Peyer's patch (tissue), 4 donors: ENCODE data around the gene TNNT2. TPM values are rescaled to one million over a fixed set of nuclear protein-coding genes. Genes with fewer than 3 reads are reported as not detected.
A peak's percentile ranks its signal among the peaks of the same experiment; 100 is the strongest.

Source experiments
- DNase-seq, 3 donors: peaks; one replicate each; pipeline ENCODE4 v3.0.0-alpha.2; 2017 to 2019
- H3K27ac ChIP-seq, 4 donors: fragments of 200-600 bp; sonication (generic); one replicate each; pipeline ENCODE4 v1.5.1; 2016 to 2019
- H3K27me3 ChIP-seq, 2 donors: fragments of 200-600 bp; sonication (generic); one replicate each; pipeline ENCODE4 v1.5.1; 2019
- H3K36me3 ChIP-seq, 3 donors: fragments of 200-600 bp; sonication (generic); one replicate each; pipeline ENCODE4 v1.5.1; 2016 to 2019
- H3K4me1 ChIP-seq, 4 donors: fragments of 200-600 bp; sonication (generic); one replicate each; pipeline ENCODE4 v1.5.1; 2016 to 2019
- H3K4me3 ChIP-seq, 4 donors: fragments of 200-600 bp; sonication (generic); 1 replicate in 3 of 4; 2 replicates in 1 of 4; pipeline ENCODE4 v1.5.1; 2016 to 2019; ENCODE audit warnings: mild to moderate bottlenecking in 1 of 4
- H3K9me3 ChIP-seq, 4 donors: fragments of 200-600 bp; sonication (generic); one replicate each; pipeline ENCODE4 v1.5.1; 2016 to 2019; ENCODE audit warnings: mild to moderate bottlenecking in 1 of 4
- CTCF ChIP-seq, 6 experiments: fragments of 450-650 bp in 4 of 6; fragments of 200-600 bp in 2 of 6; sonication (generic) in 1 of 6; IDR thresholded peaks; one replicate each; pipeline ENCODE4 v1.5.1; 2017 to 2019; ENCODE audit warnings: antibody characterized with exemption in 6 of 6, mild to moderate bottlenecking in 3 of 6, moderate library complexity in 1 of 6
- POLR2A ChIP-seq, 2 donors: fragments of 450-650 bp; IDR thresholded peaks; one replicate each; pipeline ENCODE4 v1.5.1; 2017; ENCODE audit warnings: antibody characterized with exemption in 2 of 2, mild to moderate bottlenecking in 2 of 2, moderate library complexity in 2 of 2
- total RNA-seq, 4 donors: library from RNA; depleted of rRNA; stranded (reverse); fragments of >200 nt; gene quantifications; one replicate each; pipeline ENCODE4 v1.1.0, GENCODE V29; 2016

Gene TNNT2
- total RNA-seq, 4 donors from 2014 or later: 0.40 to 3.7 TPM; not detected in 2

DNA sequence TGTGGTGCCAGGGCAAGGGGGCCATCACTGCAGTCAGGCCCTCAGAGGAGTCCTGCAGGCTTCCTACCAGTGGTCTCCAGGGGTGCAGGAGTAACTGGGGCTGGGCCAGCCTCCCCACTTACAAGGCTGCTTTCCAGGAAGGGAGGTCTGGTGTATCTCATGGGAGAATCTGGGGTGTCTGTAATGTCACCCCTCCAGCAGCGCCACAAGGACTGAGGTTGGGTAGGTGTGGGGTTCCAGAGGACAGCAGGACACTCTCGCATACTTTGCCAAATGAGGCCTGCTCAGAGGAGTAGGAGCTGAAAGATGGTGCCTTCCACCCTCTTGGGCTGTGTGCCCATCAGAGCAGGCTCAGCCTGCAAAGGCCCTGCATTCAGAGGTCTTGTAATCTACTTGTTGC lies 46.9 kb downstream of the TNNT2 start:
- no peak overlapping the region for H3K27ac ChIP-seq
- DNase-seq: peak in 1 of 3 donors; percentile 31
- H3K4me3 ChIP-seq: no peak overlapping the region
- TF ChIP-seq POLR2A (IDR thresholded peaks at IDR 0.05) (no peak), CTCF (IDR thresholded peaks at IDR 0.05) (no peak)
- no peaks in the 10 kb centered on the region for H3K9me3 ChIP-seq
- H3K4me1 ChIP-seq: no peaks in the 10 kb centered on the region
- no peaks in the 10 kb centered on the region for H3K27me3 ChIP-seq
- no peaks in the 10 kb centered on the region for H3K36me3 ChIP-seq

DNA sequence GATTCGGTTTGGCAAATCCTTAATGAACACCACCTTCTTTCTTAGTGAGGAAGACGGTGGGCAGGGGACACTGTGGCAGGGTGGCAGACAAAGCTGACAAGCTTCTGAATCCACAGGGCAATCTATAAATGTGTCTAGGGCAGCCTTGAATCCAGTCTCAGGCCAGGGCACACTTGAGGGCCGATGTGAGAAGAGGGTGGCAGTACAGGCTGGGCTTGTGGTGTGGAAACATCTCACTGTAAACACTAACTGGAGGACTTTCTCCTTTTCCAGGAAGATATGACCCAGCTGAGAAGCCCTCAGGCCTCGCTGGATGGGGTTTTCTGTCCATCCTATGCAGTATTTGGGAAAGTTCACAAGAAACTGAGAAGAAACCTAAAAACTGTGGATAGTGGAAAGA lies 47.7 kb downstream of the TNNT2 start:
- TF ChIP-seq CTCF (IDR thresholded peaks at IDR 0.05) (no peak), POLR2A (IDR thresholded peaks at IDR 0.05) (no peak)
- no peaks in the 10 kb centered on the region for H3K27me3 ChIP-seq
- H3K9me3 ChIP-seq: no peaks in the 10 kb centered on the region
- H3K4me1 ChIP-seq: no peaks in the 10 kb centered on the region
- H3K4me3 ChIP-seq: no peak overlapping the region
- DNase-seq: peak in 1 of 3 donors; percentile 14
- no peak overlapping the region for H3K27ac ChIP-seq
- no peaks in the 10 kb centered on the region for H3K36me3 ChIP-seq

DNA sequence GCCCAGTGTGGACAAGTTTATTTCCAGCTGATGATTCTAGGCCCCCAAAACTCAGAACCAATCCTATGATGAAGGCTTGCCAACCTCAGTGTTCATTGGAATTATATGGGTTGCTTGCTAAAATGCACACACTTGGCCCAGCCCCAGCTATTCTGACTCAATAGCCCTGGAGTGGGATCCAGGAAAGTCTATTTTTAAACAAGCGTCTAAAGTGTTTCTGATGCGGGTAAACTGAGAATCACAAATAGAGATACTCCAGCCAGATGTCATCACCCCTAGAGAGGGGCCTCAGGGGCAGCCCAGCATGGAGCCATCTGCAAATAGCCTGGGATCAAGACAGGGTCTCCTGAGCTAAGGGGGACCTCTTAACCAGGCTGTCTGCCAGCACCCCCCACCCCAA lies 48.2 kb downstream of the TNNT2 start:
- DNase-seq: peak in 1 of 3 donors; percentile 32
- no peaks in the 10 kb centered on the region for H3K27me3 ChIP-seq
- no peak for TF ChIP-seq CTCF (IDR thresholded peaks at IDR 0.05)
- no peak for TF ChIP-seq POLR2A (IDR thresholded peaks at IDR 0.05)
- no peak overlapping the region for H3K4me3 ChIP-seq
- no peaks in the 10 kb centered on the region for H3K4me1 ChIP-seq
- no peak overlapping the region for H3K27ac ChIP-seq
- no peaks in the 10 kb centered on the region for H3K36me3 ChIP-seq
- no peaks in the 10 kb centered on the region for H3K9me3 ChIP-seq

DNA sequence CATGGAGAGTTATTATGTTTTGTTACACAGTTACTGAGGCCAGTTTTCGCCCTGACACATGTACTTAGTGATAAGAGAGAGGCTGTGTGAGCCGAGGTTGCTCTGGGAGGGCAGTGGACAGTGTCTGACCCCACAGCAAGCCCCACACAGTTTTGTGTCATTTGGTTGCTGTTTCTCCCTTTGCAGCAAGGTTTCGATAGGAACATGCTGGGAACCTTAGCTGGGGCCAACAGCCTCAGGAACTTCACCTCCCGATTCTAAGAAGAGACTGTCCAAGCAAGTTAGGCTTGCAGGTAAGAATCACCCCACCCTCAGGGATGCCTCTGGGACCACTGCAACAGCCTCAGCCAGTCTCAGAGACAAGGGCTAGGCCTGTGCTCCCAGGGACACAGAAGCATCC lies 48.9 kb downstream of the TNNT2 start:
- no peak overlapping the region for H3K27ac ChIP-seq
- no peak for DNase-seq
- no peaks in the 10 kb centered on the region for H3K27me3 ChIP-seq
- TF ChIP-seq POLR2A (IDR thresholded peaks at IDR 0.05): no peak
- TF ChIP-seq CTCF (IDR thresholded peaks at IDR 0.05): no peak
- no peaks in the 10 kb centered on the region for H3K9me3 ChIP-seq
- H3K36me3 ChIP-seq: no peaks in the 10 kb centered on the region
- no peak overlapping the region for H3K4me3 ChIP-seq
- no peaks in the 10 kb centered on the region for H3K4me1 ChIP-seq

DNA sequence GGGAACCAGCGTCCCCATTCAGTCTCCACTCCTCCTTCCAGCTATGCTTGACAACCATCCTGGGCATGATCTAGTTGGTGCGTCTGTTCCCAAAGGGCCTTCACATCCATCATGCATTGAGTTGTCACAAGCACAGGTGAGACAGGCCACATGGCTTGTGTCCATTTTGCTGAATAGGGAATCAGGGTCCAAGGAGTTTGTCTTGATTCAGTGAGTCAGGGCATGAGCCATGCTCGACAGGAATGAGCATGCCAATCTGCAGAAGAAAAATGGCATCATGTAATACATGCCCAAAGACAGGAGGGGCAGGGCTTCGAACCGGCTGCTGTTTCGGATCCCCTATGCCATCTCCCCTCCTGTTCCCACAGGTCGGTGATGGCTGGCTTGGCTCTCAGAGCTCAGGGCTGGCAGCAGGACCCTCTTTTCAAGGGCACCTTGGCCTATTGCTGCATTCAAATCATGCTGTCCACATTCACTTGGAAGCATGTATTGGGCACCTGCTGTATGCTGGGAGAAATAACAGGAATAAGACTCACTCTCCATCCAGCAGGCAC lies 49.7 kb downstream of the TNNT2 start:
- H3K9me3 ChIP-seq: no peaks in the 10 kb centered on the region
- DNase-seq: peak in 1 of 3 donors; percentile 33
- TF ChIP-seq POLR2A (IDR thresholded peaks at IDR 0.05): no peak

DNA sequence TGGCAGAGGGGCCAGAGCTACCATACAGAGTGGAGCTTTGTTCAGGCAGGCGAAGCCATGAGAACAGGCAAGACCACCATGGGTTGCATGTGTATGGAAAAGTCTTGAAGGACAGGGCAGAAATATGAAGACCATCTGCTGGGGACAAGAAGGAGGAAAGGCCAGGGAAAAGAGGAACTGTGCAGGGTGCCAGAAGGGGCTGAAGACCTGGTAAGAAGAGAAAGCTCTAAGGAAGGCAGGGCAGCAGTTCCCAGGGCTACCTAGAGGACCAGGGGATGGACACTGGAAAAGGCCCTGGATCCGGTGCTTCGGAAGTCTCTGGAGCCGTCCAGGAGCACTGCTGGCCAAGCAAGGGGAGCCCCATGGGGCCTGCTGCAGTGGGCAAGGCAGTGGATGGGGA lies 50.8 kb downstream of the TNNT2 start:
- Histone ChIP-seq H3K36me3 (no peaks in the 10 kb centered on the region), H3K27ac (no peak overlapping the region), H3K27me3 (no peaks in the 10 kb centered on the region), H3K4me3 (no peak overlapping the region), H3K4me1 (no peaks in the 10 kb centered on the region), H3K9me3 (no peaks in the 10 kb centered on the region)
- peak in 1 of 3 donors; percentile 23 for DNase-seq
- TF ChIP-seq POLR2A (IDR thresholded peaks at IDR 0.05) (no peak), CTCF (IDR thresholded peaks at IDR 0.05) (no peak)

More for the DNA sequence above, 49.7 kb downstream of the TNNT2 start:
- Histone ChIP-seq H3K27ac (no peak overlapping the region), H3K4me3 (no peak overlapping the region), H3K27me3 (no peaks in the 10 kb centered on the region), H3K4me1 (no peaks in the 10 kb centered on the region), H3K36me3 (no peaks in the 10 kb centered on the region)
